ENCODE results near the gene SLC8A1. TPM values are rescaled to one million over a fixed set of nuclear protein-coding genes. Genes with fewer than 3 reads are reported as not detected.

Gene SLC8A1
- polyA plus RNA-seq, 12 donors, result 4.4 to 12.4 (median 8.5) TPM; not detected in 1

DNA sequence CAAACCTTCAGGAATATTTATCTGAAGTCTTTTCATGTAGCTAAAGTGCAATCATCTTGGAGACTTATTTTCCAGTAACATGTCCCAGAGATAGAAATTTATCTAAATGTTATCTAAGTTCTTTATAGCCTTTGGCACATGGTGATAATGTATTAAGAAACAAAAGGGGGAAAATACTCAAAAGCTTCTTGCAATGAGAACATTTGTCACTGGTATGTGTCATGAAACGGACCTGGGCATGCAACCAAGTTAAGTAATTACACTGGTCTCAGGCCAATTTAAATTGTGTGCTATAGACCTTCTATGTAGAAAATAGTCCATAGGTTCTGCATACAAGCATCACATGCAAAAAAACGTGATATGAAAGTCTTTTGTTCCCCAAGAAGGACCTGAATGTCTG, 136.2 kb downstream of the SLC8A1 start:
- no peak for DNase-seq

DNA sequence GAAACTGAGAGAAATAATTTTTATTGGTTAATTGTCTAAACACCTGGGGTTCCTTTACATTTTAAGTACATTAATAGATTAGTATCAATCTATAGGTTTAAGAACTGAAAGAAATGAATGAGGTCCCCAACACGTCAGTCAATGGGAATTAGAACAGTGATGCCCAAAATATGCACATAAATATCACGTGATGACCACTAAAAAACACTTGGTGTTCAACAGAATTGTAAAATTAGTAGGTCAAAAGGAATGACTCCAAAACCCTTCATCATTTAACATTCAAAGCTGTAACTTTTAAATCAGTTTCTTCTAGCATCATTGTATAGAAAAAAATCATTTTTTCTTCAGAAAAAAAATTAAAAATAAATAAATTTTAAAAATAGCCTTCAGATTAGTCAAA, 140.9 kb downstream of the SLC8A1 start:
- no peak for DNase-seq

DNA sequence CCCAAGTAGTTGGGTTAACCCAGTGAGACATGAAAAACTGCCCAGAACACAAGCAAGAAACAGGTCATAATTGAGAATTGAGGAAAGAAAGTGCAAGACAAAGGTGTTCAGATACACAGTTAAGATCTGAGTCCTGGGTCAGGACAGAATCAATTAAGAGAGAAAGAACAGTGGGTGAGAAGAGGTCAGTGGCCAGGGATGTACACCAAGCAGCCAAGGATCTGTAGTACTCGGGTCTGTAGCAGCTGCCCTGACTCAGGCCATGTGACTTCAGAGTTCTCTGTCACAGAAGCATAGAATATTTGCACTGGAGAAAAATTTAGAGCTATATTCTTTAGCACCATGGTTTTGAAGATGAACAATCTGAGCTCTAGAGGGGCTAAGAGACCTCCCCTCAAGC, 141.6 kb downstream of the SLC8A1 start:
- DNase-seq, result no peak

DNA sequence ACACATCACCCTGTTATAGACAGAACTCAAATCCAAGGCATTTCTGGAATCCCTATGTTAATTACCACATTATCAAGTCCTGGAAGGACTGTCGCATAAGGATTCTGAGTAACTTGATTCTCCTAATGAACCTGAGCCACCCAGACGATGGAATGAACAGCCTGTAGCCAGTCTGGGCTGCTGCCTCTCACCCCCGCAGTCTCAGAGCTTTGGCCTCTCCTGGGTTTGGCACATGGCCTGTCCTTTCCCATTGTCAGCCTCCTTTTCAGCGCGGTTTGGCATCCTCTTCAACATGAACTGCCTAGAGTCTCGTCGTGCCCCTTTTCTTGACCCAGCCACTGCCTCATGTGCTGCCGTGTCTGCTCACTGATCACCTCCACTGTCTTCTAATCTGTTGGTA, 147.6 kb downstream of the SLC8A1 start:
- no peak for DNase-seq

DNA sequence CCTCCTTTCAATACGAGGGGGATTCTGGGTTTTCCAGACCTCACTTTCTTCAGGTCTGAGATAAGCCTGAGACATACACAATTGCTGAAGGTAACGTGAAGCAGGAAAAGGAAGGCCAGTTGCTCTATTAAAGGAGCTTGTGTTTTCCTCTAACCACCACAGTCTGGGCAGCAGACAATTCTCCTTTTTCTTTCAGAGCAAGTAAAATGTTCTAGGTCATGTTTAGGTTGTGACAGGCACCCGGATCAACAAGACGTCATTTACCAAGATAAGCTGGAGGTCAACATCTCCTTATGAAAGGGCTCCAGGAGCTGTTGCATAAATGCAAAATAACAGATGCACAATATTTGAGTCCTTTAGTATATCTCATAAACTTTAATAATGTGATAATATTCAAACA, 148.1 kb downstream of the SLC8A1 start:
- no peak for DNase-seq

DNA sequence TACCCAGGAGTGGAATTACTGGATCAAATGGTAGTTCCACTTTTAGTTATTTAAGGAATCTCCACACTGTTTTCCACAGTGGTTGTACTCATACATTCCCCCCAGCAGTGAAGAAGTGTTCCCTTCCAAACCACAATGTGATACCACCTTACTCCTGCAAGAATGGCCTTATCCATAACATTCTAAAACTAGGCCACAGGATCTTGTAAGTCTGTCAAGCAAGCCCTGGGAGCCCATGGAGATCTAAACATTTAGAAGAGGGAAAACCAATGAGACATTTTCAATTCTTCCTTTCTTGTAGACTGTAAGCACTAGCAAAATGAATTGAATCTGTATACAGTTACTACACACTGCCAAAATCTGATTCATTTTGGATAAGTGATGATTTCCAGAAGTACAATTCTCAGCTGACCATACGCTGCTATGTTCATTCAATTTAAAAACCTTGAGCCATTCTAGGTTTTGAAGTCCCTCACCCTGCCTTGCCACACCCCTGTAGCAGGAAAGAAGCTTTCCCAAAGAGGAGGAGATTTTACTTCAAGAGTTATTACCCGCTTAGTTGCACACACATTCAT, 149.1 kb downstream of the SLC8A1 start:
- DNase-seq, result no peak

DNA sequence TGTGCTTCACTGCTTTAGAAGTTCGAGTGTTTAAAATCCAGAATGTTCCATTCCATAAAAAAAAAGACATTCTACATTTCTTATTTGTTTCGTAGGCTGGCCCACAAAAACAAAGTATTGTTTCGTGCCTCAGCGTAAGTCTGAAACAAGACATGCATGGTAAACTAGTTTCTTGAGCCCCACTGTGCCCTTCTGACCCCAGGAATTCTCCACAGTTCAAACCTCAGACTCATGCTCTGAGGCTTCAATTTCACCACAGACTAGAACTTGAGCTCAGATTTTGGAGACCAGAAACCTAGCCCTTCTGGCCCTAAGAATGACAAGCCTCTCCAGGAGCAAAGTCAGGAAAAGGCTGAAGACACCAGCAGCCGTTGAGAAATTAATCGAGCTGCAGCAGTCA, 151.5 kb downstream of the SLC8A1 start:
- DNase-seq, result no peak

DNA sequence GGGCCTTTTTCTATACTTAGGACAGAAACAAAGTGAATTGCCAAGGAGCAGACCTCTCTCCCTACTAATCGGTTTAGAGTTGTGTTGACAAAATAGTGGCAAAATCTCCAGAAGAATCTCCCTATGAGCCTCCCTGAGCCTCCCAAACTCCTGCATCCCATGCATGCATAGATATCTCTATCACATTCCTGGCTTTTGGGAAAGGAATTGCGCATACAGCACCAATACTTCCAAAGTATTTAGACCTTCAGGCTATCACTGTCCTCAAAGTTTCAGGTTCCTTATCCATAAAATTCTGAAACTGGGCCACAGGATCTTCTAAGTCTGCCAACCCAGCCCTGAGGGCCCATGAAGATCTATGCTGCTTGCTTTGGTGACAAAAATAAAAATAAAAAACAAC, 152.1 kb downstream of the SLC8A1 start:
- DNase-seq, result no peak

DNA sequence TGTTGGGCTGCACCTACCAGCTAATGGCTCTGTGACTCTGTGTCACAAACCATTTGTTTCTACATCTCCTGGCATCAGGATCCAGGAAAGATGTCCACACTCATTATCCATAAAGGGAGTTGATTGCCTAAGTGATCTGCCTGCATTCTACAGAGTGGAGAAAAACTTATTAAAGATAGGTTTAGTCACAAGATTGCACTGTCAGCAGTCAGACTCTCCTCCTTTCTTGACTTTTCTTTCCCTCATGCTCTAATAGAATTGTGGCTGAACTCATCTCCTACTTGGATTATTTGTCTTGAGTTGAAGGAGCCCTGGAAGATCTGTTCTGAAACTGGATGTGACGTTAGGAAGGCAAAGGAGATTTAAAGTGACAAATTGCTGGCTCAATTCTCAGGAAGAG, 152.7 kb downstream of the SLC8A1 start:
- no peak for DNase-seq

DNA sequence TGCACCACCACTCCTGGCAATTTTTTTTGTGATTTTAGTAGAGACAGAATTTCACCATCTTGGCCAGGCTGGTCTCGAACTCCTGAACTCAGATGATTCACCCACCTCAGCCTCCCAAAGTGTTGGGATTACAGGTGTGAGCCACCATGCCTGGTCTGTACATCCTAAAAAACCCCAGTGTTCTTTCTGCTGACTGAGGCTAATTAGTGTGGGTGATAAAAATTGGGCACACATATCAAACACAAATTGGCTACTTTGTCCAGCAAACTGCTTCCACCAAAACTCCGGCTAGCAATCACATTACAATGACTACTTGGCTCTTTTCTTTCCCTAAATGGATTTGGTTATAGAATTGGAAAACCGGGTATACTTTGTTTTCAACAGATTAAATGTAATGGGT, 153.9 kb downstream of the SLC8A1 start:
- no peak for DNase-seq

DNA sequence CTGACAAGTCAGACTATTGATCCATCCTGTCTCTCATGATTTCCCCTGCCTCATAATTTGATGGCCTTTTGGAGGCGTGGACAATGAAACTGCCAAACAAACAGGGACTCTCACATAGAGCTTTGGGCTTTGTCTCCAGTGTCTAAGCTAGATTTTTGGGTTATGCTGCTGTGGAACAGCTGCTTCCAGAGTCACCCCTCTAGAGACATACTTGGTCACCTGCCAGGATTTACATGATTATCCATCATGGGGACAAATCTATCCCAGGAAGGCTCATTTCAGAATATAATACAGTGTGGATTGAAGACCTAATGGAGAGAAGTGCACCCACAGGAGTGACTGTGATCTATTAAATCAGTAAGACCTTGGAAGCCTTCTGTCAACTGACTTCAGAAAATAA, 159.6 kb downstream of the SLC8A1 start:
- DNase-seq, result no peak

DNA sequence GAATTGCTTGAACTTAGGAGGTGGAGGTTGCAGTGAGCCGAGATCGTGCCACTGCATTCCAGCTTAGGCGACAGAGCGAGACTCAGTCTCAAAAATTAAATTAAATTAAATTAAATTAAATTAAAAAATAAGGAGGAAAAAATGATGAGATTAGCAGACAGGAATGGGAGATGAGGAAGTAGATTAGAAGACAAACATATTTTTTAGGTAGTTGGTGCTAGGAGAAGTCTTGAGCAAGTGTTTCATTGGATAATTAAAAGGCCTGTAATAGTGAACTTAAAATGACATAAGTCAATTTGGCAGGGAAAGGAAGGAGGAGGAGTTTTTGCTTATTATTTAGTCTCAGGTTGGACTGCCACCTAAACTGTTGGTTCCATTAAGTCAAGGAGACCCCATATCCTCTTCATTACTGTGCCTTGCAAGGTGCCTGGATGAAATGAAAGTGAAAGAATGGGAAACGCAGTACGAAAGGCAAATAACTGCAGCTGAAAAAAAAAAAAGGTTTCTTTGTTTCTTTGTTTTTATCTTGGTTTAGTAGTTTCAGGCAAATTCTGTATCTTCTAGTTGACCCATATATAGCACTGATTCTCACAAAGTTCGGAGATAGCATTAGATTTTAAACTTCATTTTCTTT, 162.0 kb downstream of the SLC8A1 start:
- DNase-seq, result no peak

DNA sequence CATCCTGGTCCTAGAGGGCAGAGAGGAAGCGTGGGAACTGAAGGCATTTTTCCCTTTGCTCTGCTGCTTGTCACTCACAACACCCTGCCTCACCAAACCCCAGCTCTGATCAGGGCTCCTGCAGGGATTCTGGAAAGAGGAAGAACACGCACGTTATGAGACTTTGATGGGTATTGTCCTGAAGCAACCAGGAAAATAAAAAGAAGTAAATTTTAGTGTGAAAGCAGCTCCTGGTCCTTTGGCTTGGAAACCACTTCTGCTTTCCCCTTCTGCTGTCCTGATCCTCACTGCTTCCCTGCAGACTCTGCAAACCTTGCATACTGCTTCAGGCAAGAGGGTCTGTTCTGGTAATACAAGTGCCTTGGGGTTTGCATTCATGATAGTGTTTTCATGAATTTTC, 164.1 kb downstream of the SLC8A1 start:
- no peak for DNase-seq

DNA sequence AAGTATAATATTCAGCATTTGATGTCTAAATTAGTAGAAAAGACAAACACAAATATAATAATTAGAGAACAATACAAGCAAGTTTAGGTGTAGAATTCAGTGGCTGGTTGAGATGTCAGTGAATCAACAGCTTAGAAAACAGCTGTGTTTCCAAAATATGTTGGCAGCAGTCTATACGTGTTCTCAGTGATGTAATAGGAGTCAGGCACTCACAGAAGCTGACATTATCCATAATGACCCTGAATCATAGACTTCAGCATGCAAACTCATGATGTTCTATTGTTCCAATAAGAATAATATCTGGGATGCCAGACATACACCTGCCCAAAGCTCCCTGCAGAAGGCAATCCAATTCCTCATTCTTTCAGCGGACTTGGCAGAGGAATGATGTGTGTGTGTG, 164.7 kb downstream of the SLC8A1 start:
- no peak for DNase-seq

DNA sequence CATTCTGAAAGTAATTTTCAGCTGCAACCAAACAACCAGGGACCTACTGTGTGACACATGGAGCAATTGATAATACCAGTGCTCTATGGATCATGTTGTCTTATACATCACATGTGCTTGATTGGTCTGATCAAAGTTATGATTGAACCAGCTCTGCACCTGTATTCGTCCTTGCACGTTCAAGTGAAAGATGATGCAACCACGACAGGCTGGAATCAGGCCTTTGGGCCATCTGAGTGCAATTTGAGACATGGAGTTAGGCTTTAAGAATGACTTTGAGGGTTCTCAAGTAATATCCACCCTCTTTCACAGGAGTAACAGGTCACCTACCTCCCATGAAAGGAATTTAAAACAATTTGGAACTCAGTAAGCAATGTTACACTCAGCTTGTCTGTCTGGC, 165.2 kb downstream of the SLC8A1 start:
- DNase-seq, result no peak

DNA sequence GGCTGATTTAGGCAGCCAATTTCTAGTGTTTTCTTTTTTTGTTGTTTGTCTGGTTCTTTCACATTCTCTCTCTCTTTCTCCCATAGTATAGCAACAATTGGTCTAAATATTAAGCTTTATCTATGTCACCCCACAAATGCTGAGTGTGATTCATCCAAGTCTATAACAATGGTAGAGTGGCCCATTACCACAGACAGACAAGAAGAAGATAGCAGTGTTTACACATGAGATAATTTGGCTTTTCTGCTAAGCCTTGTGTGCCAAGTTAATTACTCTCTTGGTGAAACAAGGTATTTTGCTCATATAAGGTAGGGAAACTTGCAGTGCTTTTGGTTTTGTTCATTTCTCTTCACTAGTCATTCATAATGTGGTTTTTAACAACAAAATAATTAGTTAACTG, 166.5 kb downstream of the SLC8A1 start:
- DNase-seq, result no peak

DNA sequence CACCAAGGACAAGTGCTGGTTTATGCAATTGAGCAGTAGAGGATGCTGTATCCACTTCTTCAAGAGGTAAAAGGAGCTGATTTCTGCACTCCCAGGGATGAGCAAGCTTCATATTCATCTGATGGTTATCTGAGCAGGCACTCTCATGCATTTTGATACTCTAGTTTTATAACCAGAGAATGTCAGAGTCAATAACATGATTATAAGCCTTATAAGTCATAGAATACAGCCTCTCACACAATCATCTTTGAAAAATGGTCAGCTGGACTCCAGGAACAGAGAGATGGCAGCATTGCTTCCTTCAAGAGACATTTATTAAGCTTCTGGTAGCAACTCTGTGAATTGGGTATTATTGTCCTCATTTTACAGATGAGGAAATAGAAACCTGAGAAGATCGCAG, 167.1 kb downstream of the SLC8A1 start:
- no peak for DNase-seq

DNA sequence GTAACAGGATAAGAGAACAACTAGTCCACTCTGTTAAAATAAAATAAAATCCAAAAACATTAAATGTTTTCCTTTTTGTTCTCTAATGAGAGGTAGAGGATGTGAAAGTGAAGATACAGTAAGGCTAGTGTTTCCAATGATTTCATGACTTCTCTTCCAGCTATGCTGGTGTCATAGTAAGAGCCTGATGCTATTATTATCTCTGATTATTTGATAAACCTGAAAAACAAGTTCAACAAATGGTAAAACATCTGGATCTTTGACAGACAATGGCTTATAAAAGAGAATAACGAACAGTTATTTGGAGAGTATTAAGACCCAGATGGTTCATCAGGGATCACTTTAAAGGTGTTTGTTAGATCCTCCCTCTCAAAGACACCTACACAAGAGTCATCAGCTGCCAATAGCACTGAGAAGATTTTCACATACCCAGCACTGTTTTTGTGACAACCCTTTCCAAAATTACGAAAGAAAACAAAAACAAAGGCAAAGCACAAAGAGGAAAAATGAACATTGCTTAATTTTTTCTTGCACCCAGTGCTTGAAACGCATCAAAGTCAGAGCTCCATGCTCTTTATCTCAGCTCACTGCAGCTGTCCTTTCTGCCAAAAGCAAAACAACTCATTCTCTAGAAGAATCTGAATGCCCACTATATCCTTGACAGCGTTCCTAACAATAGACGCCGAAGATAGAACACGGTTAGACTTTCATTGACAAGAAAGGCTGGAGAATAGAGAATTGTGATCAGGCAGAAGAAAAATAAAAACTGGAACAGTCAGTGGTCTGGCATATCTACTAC, 168.6 kb downstream of the SLC8A1 start:
- no peak for DNase-seq

DNA sequence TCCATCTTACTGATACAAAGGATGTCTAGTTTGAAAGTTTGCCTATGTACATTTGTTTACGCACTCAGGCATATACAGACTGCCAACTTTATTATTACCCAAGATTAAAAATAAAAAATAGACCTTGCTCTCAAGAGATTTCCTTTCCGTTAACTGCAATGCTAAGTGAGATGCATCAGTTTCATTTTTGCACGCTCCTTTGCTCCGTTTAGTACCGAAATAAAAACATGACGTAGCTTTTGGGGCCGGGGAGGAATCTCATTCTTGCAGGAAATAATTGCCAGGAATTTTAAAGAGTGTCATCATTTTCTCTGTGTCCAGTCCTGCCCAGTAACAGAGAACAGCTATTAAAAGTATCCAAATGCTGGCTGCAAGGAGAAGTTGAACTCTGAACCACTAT, 169.5 kb downstream of the SLC8A1 start:
- no peak for DNase-seq

DNA sequence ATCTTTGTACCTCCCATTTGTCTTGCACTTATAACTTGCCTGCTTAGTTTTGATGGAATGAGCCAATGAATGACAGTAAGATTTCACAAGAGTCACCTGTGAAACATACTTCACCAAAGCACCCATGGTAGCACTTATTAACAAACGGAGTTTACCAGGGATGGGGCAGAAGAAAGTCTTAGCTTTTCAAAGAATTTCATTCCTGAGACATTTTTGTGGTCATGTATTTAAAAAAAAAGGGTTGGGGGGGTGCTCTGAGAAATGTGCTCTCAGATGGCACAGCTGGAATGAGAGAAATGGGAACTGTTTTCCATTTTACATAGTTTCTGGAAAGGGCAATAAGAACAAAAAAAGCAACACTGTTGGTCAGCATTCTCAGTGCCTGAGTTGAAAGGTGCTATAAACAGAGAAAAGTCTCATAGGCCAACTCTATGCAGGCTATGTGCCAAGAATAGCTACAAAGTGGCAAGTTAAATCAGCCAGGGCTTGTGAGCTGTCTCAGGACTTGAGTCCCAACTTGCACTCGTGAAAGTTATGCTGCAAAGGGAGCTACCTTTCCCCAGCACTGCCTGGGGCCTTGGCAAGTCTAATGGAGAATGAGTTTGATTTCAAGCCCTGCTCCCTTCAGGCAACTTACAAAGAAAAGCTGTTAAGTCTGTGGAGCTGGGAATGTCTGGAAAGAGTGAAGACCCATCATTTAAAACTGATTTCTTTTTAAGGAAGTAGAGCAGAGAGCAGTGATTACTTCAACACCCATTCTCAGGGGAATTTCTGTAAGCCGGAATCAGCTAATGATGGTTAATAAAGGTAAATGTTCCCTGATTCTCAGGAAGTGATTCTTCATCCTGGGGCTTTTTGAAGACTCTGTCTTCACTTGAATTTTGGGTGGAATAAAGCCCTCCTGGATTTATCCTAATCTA, 170.6 kb downstream of the SLC8A1 start:
- DNase-seq, result no peak

DNA sequence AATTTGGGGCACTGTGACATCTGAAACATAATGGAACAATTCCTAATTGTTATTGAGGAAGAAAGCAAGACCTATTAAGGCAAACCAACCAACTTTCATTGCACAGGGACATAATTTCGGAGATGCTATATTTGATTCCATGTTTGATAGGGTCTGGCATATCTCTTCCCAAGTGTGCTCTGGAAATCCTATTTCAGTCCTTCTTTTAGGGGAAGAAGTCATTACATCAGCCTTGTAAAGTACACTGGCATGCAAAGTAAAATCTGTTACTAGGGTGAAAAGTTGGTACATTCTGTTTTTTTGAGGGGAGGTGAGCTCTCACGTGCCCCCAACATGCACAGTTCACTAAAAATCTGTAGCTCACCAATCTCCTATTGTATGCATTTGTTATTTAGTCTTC, 172.4 kb downstream of the SLC8A1 start:
- no peak for DNase-seq

DNA sequence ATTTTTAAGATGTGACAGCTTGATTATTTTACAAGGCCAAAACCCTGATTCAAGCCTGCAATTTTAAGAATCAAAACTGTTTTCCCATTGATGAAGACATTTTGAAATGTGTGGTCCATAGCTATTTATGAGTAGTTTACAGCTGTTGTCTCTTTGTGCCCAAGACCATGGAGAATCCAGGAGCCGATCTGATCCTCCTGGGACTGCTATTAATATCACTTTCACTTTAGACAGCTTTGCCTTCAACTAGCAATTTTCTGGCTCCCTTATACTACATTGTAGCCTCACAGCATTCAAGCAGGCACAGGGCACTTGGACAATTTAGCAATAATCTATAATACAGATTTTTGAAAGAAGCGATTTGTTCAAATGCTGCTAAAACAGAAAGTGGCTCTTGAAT, 172.9 kb downstream of the SLC8A1 start:
- no peak for DNase-seq

All from muscle of arm (tissue), 12 donors.